GM06990 (cell line): Measurements from ENCODE around the gene FAM13B.

Source experiments
- DNase-seq: peaks from one replicate; pipeline ENCODE4 v3.0.0-alpha.2; 2011; ENCODE audit not compliant: insufficient read length; ENCODE audit errors: extremely low read depth
- H3K27me3 ChIP-seq: replicated peaks from 2 replicates; pipeline ENCODE4 v1.6.0; 2011; ENCODE audit warnings: low read length; ENCODE audit not compliant: control insufficient read depth, insufficient read depth
- H3K36me3 ChIP-seq: 2 replicates; pipeline ENCODE4 v1.5.1; 2011; ENCODE audit warnings: low read length; ENCODE audit not compliant: control insufficient read depth, insufficient read depth
- H3K4me3 ChIP-seq: replicated peaks from 2 replicates; pipeline ENCODE4 v1.5.1; 2011; ENCODE audit warnings: low read depth, mild to moderate bottlenecking, control low read depth, low read length
- CTCF ChIP-seq: IDR thresholded peaks from 2 replicates; pipeline ENCODE4 v1.5.1; 2011; ENCODE audit warnings: low read length, control low read depth, mild to moderate bottlenecking, inconsistent platforms; ENCODE audit not compliant: insufficient read depth, poor library complexity, severe bottlenecking

The FAM13B gene

GRCh38 chr5:137901011-137901817 is 131.7 kb downstream of the FAM13B start:
- Histone ChIP-seq H3K4me3 (no peak overlapping the region), H3K36me3 (no peaks in the 10 kb centered on the region), H3K27me3 (no peaks in the 10 kb centered on the region)
- DNase-seq, result no peak
- no peak for TF ChIP-seq CTCF

- H3K4me3 ChIP-seq, result no peak overlapping the region
- TF ChIP-seq CTCF, result no peak
- no peaks in the 10 kb centered on the region for H3K36me3 ChIP-seq
- no peaks in the 10 kb centered on the region for H3K27me3 ChIP-seq
- no peak for DNase-seq
Observed at GRCh38 chr5:137899493-137899892, 133.4 kb downstream of the FAM13B start.

DNA sequence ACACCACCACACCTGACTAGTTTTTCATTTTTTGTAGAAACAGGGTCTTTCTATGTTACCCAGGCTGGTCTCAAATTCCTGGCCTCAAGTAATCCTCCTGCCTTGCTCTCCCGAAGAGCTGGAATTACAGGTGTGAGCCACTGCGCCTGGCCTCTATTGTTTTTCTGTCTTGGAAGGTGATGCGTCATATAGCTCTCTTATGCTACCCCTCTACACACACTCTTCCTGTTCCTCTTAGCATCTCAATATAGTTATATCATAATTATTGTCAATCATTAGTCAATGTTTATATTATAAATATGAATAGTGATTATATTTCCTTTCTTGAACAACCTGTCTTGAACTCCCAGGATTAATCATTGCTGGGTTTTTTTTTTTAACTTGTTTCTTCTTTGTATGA is 136.3 kb downstream of the FAM13B start:
- no peak for TF ChIP-seq CTCF
- H3K4me3 ChIP-seq, result no peak overlapping the region
- no peaks in the 10 kb centered on the region for H3K27me3 ChIP-seq
- no peaks in the 10 kb centered on the region for H3K36me3 ChIP-seq
- no peak for DNase-seq

GRCh38 chr5:137894586-137894985 is 138.3 kb downstream of the FAM13B start:
- Histone ChIP-seq H3K4me3 (no peak overlapping the region), H3K36me3 (no peaks in the 10 kb centered on the region), H3K27me3 (no peaks in the 10 kb centered on the region)
- no peak for DNase-seq
- no peak for TF ChIP-seq CTCF

- TF ChIP-seq CTCF, result no peak
- Histone ChIP-seq H3K36me3 (no peaks in the 10 kb centered on the region), H3K4me3 (no peak overlapping the region), H3K27me3 (no peaks in the 10 kb centered on the region)
- no peak for DNase-seq
Observed at GRCh38 chr5:137891849-137892248, 141.0 kb downstream of the FAM13B start.
